HG02981 (cell line): ENCODE results near the gene MPO.

ENCODE experiments used
- ATAC-seq: cut with Tn5 transposase; IDR thresholded peaks from one replicate; pipeline ENCODE4 v1.9.1; 2021; ENCODE audit warnings: mild to moderate bottlenecking, moderate library complexity; ENCODE audit not compliant: unreplicated experiment

Gene MPO, protein sequence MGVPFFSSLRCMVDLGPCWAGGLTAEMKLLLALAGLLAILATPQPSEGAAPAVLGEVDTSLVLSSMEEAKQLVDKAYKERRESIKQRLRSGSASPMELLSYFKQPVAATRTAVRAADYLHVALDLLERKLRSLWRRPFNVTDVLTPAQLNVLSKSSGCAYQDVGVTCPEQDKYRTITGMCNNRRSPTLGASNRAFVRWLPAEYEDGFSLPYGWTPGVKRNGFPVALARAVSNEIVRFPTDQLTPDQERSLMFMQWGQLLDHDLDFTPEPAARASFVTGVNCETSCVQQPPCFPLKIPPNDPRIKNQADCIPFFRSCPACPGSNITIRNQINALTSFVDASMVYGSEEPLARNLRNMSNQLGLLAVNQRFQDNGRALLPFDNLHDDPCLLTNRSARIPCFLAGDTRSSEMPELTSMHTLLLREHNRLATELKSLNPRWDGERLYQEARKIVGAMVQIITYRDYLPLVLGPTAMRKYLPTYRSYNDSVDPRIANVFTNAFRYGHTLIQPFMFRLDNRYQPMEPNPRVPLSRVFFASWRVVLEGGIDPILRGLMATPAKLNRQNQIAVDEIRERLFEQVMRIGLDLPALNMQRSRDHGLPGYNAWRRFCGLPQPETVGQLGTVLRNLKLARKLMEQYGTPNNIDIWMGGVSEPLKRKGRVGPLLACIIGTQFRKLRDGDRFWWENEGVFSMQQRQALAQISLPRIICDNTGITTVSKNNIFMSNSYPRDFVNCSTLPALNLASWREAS

DNA sequence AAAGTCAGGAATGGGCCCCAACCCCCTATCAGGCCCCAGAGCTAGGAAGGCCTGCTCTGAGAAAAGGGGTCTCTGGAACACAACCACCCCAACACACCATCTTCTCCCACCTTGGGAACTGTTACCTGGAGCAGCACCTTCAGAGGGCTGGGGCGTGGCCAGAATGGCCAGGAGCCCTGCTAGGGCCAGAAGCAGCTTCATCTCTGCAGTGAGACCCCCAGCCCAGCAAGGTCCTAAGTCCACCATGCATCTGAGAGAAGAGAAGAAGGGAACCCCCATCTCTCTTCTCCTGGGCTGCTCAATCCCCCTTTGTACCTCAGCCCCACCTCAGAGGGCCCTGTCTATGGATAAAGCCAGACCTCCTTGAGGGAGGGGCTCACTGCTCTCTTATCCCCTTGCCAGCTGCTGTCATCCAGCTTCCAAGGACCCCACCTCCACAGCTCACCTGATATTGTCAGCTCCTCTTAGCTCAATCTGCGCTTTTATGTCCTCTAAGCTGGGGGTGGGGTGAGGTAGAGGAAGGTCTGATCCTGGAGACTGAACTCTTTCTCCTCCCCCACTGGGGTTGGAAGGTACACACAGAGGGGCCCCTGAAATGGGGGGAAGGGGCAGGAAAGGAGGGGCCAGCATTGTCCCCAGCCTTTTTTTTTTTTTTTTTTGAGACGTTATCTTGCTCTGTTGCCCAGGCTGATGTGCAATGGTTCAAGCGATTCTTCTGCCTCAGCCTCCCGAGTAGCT, at the start of gene MPO:
Gene MPO (minus strand): TSS at position 456 of the 738 bp plus-strand sequence. CDS start 177 bp downstream, at position 279.
- ATAC-seq = no peak

DNA sequence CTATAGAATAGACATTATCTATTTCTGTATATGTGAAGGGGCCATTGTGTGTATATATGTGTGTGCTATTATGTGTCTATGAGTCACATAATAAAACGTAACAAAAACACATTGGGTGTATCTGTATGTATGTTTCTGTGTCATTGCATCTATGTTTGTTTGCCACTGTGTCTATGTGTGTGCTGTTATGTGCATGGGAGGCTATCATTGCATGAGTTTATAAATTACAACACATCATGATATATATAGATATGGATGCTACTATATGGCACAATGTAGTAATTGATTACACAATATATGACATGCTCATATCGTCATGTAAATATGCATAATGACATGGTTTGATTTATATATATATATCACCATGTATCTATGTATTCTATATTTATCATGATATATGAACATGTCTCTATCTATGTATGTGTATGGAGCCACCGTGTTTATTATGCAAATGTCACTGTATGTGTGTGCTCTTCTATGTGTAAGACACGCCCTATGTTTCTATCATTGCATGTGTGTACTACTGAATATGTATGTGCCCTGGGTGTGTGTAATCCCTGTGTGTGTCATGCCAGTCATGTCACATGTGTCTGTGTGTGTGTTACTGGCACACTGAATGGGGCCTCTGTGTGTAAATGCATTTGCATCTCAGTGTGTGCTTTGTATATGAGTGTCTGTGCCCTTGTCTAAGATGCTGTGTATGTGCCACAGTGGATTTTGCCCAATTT, 49.2 kb upstream of the MPO start:
- peak; percentile 18 for ATAC-seq

DNA sequence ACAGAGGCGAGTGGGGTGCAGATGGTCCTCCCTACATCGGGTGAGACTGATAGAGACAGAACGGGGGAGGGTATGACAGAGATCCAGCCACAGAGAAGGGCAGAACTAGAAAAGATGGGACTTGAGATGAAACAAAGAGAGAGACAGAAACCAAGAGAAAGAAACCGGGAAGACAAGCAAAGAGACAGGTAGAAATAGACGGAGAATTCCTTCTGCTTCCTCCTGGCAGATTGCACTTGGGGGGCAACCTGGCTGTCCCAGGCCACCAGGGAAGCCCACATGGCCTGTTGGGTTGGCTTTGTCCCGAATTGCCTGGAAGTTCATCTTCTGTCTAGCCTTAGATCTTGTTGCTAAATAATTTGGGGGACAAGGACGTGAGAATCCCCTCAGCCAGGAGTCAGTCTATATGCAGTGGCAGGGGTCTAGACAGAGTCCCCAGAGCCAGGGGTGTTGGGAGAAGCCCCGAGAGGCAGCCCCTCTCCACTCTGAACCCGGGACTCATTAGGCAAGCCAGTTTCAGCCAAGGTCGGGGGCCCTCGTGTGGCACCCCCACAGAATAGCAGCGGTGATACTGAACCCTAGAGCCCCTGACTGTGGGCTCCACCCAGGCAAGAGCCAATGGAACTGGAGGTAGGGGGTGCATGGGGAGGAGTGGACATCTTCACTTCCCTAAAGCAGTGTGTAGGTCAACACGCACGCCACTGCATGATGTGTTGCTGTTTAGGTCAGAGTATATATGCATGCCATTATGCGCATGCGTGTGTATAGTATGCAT, 48.5 kb upstream of the MPO start:
- ATAC-seq = peak; percentile 40

DNA sequence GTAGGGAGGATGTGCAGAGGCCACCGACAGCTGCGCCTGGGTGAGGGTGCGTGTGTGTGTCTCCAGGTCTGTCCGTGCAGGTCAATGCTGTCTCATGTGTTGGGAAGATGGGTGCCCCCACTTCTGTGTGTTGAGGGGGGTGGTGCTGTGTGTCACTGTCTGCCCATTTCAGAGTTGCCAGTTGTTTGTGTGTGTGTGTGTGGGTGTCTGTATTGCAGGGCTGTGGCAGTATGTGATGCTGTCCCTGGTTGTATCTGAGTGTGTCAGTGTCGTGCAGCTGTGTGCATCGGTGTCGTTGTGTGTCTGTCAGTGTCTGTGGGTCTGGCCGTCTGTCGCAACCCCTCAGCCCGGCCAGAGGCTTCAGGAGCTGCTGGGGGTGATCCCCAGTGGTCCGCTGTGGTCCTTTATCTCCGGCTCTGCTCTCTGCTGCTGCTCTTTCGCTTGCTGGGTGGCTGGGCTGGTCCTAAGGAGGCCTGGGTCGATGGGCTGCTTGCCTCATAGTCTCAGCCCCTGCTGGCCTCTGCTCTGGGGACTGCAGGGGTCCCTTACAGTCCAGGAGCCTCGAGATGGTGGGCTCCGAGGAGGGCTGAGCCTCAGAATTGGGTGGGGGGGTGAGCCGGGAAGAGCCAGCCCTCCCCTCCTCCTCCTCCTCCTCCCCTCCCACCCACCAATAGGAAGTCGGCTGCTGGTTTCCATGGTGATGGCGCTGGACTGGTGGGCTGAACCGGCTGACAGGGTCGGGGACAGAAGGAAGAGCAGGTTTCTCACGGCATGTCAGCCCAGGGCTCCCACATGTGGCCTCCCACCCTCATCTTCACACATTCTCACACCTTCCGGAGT, 47.7 kb upstream of the MPO start, which contains the start of gene TSPOAP1:
Gene TSPOAP1 (minus strand): TSS at position 601 of the 840 bp plus-strand sequence. CDS start 875 bp downstream, outside the sequence.
- ATAC-seq = peak; percentile 19

DNA sequence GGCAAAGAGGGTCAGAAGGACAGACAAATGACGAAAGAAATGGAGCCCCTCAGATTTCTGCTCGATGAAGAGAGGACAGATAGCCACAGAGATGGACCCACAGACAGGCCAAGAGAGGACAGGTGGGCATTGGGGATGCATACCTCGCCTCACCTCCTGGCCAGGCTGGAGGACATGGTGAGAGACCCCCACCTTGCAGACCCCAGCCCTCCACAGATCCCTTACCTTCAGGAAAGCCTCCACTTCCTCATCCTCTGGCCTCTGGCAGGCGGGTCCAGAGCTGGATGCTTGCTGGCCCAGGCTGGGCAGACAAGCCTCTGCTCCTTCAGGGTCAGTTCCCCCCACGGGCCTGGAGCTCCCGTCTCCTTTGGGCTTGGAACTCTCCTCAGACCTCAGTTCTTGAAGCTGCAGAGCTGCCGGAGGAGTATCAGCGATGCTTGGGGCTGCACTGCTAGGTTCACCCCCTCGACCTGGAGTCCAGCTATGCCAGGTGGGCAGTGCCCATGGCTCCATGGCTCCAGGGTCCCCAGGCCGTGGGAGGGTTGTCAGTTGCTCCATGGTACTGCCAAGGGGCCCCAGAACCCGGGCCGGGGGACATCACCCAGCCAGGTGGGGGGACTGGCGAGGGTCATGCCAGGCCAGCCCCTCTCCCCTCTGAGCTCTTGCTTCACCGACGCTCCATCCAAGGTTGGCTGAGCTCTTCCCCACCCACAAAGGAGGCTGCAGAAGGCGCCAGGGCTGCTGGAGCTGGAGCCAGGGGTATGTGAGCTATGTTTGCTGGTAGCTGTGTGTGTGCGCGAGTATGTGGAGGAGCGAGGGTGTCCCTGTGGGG, 46.8 kb upstream of the MPO start:
- ATAC-seq = no peak

DNA sequence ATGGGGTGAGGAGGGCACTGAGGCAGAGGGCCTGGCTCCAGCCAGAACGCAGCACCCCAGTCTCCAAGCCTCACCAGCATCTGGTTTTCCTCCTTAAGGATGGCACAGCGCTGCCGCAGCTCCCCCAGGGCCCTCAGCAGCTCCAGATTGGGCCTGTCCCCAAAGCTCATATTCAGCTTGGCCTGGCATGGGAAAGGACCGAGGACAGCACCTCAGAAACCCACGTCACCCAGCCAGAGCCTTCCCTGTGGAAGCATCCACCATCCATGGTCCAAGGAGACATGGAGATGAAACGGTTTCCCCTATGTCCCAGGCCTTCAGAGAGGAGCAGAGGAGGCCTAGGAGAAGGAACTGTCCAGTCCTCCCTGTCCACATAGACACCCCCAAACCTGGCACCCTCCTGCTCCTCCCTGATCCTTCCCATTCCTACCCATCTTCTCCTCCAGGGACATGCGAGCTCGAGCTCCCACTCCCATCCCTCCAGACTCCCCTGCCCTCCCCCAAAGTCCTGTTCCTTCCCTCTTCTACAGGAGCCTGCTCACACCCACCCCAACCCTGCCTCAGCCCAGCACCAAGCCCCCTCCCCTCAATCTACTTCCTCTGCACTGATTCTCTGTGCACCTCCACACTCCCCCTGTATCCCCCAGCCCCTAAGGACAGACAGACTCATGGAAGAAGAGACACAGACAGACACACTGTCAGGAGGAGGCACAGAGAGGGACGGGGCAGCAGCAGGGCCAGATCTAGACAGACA, 46.1 kb upstream of the MPO start:
- ATAC-seq = no peak

DNA sequence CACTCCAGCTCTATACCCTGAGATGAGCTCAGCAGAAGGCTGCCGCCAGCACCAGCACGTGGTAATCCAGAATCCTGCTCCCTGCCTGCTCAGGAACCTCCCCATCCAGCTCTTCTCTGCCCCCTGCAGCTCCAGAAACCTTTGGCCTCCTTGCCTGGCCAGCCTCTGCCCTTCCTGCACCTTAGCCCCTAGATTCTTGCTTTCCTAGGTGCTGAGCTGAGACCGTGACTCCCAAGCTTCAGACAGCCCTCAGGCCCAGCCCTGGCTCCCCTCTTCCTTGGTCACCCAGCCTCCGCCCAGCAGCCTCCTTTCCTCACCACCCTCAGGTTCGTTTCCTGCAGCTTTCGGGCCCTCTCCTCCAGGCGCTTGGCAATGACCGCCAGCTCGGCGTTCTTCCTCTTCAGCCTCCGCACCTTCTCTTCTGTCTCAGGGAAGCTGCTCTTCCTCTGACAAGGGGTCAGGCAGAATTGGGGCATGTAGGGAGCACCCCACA, 45.3 kb upstream of the MPO start:
- ATAC-seq = no peak

DNA sequence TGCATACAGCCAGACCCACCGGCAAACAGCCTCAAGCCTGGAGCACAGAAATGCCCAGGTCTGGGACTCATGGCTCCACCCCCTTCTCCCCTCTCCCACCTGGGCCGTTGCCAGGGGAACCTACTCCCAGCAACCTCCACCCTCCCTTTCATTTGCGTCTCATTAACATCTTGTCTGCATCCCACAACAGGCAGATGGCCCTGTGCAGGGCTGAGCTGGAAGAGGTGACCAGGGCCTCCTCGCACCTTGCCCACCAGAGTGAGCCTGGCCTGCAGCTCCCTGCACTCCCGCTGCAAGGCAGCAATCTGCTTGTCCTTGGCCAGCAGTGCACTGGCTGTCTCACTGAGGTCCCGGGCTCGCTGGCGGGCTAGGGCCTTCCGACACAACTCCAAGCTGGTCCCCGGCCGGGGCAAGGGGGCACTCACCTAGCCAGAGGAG, 44.6 kb upstream of the MPO start:
- ATAC-seq = no peak

DNA sequence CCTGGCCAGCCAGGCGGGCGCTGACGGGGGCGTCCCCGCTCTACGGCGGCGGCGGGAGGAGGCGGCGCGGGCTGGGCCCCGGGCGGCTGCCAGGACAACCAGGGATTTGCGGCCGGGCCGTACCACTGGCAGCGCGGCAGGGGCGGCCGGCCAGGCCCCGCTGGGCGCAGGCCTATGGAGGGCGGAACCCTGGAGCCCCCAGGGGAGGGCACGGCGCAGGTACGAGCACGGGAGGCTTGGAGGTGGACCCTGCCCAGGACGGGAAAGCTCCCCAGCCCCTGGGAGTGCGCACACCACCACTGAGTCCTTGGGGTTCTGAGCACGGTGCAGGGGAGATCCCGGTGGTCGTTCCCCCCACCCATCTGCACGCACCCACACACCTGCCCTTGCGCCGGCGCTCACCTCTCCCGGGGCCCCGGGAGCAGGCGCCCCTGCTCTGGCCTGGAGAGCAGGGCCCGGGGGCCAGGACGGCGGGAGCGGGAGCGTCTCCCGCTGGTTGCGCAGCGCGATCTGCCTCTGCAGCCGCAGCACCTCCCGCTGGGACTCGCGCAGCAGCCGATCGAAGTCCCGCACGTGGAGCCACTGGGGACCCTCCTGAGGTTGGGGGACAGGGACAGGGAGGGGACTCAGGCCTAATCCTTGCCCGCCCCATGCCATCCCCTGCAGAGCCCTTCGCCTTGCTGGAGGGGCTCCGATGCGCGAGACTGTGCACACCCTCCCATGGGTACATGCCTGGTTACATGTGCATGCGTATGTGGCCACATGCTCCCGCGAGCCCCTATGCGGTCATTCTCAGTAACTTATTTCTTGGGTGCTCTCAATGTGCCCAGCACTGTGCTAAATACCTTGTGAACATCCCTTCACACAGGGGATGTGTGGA, 43.9 kb upstream of the MPO start:
- no peak for ATAC-seq

DNA sequence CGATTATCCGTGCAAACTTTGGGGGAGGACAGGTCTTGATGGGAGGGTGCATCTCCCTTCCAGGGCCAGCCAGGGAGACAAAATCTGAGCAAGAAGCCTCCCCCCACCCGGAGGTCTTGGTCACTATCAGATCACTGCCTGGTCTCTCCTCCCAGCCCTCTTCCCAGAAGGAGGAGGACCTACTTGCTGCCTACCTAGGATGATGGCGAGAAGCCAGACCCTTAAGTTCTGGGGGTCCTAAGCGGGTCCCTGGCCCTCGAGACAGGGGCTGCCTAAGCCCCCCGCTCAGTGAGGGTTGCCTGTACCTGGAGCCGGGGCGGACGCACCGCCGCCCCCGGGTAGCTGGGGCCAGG, 43.3 kb upstream of the MPO start:
- no peak for ATAC-seq

DNA sequence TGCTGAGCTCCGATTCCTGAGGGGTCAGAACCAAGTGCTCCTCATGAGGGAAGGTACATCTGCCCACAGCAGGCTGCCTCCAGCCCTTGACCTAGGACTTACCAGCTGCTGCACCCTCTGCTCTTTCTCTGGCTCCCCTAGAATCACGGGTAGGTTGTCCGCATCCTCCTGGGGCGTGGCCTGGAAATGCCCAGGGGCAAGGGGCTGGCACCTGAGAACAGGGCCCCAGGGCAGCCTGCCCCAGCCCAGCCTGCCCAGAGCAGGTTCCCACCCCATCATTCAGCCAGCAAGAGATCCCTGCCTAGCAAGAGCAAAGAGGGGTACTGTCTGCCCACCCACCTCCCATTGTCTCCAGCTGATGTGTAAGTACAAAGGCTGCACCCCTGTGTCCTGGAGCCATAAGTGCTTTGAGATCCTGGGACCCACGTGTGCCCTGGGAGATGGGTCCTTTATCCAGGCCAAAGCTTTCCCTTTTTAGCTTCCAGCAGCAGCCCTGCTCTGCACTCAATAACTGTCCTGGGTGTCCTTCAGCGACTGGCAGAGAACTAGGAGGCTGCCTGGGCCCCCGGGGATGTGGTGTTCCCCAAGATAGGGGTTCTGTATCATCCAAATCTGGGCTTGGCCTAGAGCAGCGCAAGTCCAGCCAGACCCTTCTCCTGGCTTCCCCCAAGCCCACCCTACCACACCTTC, 42.8 kb upstream of the MPO start:
- no peak for ATAC-seq

DNA sequence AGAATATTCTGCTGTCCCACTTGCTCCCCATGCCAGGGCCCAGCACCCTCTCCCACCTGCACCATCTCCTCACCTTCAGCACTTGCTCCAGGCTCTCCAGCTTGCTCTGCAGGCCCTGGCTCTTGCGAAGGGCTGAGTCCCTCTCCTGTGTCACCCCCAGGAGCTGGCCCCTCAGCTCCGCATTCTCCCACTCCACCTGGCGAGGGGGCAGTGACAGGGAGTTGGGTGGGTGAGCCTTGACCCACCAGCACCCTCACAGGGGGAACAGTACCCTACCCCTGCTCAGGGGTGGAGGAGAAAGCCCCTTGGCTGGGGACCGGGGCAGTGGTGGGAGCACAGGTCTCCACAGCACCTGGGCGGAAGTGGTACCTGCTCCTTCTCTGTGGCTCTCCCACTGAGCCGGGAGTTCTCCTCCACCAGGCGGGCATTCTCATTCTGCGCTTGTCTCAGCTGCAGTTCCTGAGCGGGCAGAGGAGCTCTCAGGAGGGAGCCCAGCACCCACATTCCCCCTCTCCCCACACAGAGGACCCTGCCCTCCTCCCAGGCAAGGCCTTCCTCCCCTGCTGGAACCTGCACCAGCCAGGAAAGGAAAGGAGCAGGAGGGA, 41.9 kb upstream of the MPO start:
- no peak for ATAC-seq

DNA sequence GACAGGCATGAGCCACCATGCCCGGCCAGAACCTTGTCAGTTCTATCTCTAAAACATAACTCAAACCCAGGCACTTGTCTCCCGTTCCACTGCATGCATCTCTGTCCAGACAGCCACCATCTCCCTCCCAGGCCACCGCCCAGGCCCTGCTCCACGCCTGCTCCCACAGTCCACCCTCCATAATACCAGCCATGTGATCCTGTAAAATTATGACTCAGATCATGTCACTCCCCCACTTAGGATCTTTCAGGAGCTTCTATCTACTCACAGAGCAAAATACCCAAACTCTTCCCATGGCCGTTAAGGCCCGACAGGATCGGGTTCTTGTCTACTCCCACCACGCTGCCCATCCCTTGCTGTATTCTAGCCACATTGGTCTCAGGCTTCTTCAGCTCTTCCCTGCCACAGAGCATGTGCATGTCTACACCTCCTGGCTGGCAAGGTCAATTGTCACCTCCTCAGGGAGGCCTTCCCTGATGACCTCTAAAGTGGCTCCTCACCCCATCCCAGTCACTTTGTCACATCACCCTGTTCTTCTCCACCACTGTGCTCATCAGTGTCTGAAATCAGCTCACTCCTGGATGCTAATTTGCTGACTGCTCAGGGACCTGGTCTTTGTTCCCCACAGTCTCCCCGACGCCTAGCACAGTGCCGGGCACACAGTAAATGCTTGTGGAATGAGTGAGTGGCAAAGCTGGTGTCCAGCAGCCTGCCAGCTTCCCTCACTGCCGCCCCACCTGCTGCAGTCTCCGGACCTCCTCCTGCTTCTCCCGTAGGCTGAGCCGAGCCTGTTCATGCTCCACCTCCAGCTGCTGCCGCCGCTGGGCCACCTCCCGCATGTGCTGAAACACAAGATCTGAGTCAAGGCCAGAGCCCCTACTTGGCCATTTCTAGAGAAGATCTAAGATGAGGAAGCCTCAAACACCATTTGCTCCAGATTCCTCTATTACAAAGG, 41.1 kb upstream of the MPO start:
- ATAC-seq = no peak
